Stimulated activated CD4-positive, alpha-beta T cell treated with anti-CD3 and anti-CD28 coated beads, Interleukin-15, amount 100 ng/mL, for 24 hours (primary cell): ENCODE results near the gene LRP2BP.
"Not testable (repeated sequence)": the region's sequence is repeated elsewhere in the genome, so short reads cannot be mapped to it uniquely, and the experiment has no call there.

Experiments used
- DNase-seq: peaks from one replicate; pipeline ENCODE4 v3.0.0-alpha.2; 2020

LRP2BP gene

DNA sequence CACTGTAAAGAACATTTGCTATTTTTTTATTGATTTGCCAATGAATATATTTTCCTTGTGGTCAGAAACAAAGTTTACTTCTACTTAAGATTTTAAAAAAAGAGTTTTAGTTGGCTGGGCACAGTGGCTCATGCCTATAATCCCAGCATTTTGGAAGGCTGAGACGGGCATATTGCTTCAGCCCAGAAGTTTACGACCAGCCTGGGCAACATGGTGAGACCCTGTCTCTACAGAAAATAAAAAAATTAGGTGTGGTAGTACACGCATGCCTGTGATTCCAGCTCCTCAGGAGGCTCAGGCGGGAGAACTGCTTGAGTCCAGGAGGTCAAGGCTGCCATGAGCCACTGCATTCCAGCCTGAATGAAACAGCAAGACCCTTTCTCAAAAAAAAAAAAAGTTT is 36.8 kb downstream of the LRP2BP start:
- DNase-seq, result no peak

DNA sequence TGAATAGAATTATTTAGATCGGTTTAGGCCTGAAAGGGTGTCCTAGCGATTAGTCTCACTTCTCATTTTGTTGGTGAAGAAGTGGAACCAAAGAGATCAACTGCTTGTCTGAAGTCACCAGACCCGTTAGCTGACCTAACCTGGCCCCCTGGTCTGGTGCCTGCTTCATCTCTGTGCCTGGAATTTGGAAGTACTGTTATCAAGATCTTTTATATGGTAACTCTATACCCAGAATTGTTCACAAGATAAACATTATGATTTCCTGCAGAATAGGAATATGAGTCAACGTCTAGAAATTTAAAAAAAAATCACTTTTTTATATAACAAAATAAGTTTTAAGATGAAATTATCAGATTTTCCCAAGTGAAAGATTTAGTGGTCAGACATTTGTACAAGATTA is 37.2 kb downstream of the LRP2BP start:
- DNase-seq, result no peak

DNA sequence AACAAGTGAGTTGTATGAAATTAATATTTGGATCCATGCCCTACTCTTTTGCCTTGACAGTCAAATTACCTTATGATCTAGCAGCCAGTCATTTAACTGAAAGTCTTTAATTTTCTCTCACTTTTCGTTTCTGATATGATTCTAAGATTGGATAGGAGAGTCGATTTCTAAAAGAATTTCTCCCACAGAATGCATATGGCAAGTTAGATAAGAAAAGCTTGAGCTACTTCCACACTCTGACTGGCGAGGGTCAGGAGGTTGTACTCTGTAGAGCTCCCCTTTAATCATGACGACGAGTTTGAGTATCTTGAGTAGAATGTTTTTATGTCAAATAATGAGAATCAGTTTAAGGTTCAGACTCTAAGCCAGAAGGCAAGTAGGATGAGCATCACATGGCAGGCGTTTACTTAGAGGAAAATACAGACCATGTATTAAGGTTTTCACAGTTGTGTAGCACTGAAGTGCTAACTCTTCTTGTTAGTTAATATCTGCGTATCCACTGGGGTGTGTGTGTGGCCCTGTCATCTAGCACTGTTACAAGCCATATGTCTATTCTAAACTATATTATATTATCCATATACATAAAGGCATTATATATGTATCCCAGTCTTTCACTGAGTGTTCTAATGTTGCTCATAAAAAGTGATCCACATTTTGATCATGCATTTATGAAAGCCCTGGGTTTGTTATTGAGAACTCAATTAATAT is 37.8 kb downstream of the LRP2BP start:
- DNase-seq, result no peak

DNA sequence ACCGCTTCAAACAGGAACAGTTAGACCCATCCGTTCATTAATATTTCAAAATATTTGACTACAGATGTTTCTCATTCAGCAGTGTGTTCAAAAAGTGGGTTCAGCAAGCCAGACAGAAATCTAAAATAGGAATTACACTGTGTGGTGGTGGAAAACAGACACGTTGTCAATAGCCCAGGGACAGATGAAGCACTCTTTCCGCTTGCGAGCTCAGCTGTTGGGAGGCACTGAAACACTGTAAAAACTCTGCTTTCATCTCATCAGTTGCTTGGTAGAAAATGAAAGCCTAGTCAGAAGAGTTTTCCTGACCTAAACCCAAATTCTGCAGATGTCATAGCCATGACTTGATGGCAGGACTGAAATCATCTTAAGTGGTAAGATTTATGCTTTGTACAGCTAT is 38.5 kb downstream of the LRP2BP start:
- DNase-seq, result peak; percentile 18

DNA sequence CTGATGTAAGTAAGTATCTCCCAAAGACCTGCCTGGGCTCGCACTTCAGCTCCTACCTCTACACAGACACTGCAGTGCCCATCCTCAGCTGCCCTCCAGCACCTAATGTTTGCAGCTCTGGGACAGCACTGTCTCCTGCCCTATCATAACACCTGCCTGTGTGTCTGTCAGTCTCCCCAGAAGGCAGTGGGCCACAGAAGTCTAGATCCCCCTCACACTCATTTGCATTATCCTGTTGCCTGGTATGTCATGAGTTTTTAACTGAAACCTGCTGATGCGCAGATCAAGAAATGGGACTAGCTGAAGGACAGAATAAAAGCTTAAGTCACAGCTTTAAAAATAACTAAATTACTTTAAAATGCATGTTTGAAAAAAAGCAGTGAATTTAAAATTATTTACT is 43.0 kb downstream of the LRP2BP start:
- DNase-seq, result no peak

DNA sequence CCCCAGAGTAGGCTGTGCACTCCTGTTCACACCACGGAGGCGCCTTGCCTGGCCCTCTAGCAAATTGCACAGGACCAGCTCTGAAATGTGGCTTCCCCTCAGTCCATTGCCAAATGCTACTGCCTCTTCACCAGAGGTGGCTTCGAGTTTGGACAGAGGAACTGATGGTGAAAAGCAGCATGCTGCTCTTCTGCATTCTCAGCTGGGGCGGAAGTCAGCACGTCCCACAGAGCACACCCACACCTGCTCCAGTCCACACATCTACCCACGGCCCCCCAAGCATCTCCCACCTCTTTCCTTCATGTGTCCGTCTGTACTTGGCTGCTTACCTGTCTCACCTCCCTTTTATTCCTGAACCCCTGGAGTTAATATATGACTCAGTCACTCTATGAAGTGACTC is 43.5 kb downstream of the LRP2BP start:
- no peak for DNase-seq

DNA sequence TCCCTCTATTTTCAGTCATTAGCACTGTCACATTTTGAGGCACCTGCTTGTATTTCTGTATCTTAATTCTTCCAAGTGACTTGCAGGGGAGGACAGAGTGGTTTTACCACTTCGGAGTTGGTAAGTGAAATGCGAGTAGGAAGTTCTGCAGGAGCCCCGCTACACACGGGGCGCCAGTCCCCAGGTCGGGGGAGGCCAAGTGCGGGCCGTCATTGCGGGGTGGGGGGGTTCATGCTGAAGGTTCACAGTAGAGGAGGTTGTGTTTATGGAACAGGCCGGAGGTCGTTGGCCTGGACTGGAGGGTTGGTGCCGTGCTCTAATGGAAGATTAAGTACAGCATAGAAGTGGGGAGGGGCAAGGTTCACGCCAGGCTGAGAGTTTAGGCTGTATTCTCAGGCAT is 44.0 kb downstream of the LRP2BP start:
- DNase-seq, result no peak

DNA sequence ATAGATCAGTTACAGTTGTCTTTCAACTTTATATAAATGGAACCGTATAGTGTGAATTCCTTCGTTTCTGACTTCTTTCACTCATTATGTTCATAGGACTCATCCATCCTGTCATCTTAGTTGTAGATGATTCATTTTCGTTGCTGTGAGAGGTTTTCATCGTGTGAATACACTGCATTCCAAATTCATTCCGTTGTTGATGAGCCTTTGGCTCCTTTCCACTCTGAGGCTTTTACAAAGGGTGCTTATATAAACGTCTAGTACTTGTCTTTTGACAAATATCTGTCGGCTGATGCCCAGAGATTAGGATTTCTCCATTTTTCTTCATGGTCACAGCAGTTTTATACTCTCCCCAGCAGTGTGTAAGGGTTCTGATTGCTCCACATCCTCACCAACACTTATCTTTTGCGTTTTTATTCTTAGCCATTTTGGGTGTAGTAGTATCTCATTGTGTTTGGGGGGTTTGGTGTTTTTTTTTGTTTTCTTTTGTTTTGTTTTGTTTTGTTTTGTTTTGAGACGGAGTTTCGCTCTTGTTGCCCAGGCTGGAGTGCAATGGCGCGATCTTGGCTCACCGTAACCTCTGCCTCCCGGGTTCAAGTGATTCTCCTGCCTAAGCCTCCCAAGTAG is 48.6 kb downstream of the LRP2BP start:
- no peak for DNase-seq

DNA sequence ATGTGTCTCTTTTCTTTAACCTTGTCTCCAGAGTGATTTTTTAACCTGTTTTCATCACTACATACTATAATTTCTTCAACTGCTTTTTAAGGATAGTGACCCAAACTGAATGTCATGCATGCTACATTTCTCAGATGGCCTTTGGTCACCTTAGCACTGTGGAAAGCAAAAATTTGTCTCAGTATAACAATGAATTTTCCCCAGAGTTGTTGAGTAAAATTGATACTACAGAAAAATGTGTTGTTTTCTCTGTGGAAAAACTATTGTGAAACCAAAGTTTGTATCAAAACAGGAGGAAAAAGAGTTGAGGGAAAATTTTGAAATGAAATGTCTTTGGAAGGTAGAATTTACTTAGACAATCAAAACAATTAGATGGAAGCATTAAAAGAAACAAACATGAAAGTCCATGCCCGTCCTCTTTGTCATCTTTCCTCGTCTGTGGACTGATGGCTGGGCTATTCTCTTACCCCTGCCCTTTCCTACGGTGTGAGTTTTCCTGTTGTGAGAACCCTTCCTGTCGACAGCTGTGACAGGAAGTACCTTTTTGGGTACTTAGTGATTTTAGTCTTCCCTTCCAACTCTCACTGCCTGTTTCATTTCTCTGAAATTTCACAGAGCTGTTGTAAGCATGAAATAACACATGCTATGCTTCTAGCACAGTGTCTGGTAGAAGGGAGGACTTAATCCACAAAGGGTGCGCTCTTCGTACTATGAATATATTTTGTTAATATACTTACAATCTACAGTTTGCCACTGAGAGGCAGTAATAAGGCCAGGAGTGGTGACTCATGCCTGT is 50.8 kb downstream of the LRP2BP start:
- no peak for DNase-seq

DNA sequence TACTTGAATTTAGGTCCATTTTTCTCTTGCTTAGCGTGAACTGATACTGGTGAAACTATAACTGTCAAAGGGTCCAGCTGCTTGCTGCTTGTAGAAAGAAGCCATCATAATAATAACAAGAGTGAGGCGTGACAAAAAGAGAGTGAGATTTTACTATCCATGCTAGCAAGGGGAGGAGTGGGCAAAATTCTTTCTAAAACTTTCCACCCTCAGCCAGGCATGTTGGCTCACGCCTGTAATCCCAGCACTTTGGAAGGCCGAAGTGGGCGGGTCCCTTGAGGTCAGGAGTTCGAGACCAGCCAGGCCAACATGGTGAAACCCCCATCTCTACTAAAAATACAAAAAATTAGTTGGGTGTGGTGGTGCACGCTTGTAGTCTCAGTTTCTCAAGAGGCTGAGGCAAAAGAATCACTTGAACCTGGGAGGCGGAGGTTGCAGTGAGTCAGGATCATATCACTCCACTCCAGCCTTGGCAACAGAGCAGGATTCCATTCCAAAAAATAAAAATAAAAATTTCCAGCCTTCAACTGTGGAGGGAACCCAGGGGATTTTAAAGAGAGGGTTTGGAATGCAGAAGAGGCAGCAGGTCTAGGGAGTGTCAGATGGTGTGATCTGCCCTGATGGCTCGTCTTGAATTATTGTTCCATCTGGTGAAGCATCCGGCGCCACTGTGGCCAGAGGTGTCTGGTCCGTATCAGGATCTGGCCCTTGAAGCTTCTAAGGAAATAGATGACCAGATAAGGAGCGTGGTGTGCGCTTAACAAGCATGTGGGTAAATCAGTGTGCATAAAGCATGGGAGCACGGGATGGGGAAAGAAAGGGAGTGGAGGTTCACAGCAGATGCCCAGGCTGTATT is 51.8 kb downstream of the LRP2BP start:
- no peak for DNase-seq

DNA sequence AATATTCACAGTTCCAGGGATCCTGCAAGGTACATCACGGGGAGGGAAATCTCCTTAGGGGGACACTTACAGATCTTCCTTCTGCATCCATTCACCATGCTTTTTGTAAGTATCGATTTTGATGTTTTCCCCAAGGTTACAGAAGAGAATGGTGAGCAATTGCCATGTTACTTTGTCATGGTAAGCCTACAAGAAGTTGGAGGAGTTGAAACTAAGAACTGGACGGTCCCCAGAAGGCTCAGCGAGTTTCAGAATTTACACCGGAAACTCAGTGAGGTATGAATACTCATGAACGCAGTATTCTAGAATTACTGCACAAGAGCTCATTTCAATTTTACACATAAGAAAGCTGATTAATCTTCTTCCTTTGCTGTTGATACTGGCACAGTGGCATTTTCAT is 53.9 kb downstream of the LRP2BP start:
- no peak for DNase-seq

DNA sequence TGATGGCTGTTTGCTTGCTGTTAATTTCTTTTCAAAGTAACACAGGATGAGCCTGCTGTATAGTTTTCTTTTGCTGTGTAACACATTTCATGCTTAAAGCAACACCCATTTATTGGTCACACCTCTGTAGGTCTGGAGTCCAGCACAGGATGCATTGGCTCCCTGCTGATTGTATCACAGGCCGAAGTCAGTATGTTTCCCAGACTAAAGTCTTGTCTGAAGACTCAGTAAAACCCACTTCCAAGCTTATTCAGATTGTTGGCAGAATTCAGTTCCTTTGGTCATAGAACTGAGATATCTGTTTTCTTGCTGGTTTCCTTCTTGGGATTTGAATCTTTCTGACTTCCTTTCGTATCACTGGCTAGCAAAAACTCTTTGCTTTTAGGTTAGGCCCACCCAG is 54.3 kb downstream of the LRP2BP start:
- DNase-seq, result no peak

DNA sequence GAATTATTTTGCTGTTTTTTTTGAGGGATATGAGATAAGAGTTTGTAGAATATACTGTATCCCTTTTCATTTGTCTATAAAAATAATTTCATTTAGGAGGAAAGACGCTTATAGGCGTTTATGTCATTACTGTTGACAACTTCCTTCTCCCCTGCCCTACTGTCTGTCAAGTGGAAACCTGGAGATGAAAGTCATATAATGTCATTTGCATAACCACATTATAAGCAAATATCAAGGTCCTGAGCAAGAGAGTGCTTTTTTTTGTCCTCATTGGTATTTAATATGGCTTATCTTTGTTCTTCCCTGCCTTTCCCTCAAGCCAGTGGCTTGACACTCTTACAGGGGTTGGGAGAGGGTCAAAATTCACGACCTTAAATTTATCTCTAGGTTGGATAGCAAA is 55.8 kb downstream of the LRP2BP start:
- DNase-seq, result no peak

DNA sequence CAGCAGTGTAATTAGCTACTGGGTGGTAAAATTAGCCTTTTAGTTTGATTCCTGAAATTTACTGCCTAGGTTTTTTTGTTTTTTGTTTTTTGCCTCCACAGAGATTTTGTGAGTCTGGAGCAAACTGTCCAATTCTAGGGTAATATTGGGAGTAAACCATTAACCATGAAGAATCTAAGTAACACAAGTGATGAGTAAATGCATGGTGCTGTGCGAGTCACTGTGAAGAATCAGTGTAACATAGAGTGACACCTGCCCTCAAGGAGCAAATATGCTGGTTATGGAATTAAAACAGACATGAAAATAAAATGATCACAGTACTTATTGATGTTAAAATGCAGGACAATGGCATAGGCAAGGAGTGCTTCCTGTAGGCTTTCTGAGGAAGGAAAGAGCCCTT is 60.1 kb downstream of the LRP2BP start:
- DNase-seq, result no peak

DNA sequence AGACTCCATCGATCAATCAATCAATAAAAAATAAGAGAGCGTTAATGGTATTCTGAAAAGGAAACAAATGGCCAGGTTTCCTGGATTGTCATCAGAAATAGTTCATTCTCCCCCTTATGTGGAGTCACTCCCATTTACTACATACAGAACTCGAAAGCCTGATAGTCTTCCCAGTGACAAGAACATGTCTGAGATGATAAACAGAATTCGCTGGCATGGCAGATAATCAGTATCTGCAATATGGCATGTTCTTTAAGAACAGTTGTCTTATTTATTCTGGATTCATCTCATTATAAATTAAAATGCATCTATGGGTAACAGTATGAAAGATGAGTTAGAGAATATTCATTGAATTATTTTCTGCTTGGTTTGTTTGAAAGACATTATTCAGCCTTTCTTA is 61.4 kb downstream of the LRP2BP start:
- DNase-seq, result no peak

DNA sequence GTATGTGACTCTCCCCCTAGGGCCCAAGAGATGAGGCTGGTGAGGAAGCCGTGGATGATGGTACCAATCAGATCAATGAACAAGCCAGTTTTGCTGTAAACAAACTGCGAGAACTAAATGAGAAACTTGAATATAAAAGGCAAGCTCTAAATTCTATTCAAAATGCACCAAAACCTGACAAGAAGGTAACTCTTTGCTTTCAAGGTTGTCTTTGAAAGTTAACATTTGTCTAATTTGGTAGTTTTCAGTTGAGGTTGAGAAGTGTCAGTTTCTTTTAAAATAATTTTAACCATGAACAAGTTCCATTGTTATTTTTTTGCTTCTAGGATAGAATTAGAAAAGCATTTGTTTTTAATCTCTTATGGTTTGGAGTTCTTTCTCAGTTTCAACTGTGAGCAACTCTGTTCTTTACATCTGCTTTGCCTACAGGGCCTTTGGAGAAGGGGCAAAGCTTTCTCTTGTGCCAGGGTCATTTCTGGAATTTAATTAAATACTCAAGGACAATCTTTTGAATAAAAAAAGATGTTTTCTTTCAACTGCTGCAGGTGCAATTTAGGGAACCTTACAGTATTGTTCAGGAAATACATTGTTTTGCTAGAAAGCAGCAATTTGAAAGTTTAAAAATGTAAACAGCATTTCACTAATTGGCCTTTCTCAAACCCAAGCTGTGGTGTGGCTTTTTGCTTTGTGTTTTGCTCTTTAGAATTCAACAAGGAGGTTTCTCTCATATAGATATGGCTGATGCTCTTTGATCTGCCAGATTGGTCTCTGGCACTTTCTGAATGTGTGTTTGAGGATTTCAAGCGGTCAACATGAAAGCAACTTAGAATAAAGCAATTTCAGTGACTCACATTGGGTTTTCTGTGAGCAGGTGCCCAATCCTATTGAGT is 62.9 kb downstream of the LRP2BP start:
- no peak for DNase-seq

DNA sequence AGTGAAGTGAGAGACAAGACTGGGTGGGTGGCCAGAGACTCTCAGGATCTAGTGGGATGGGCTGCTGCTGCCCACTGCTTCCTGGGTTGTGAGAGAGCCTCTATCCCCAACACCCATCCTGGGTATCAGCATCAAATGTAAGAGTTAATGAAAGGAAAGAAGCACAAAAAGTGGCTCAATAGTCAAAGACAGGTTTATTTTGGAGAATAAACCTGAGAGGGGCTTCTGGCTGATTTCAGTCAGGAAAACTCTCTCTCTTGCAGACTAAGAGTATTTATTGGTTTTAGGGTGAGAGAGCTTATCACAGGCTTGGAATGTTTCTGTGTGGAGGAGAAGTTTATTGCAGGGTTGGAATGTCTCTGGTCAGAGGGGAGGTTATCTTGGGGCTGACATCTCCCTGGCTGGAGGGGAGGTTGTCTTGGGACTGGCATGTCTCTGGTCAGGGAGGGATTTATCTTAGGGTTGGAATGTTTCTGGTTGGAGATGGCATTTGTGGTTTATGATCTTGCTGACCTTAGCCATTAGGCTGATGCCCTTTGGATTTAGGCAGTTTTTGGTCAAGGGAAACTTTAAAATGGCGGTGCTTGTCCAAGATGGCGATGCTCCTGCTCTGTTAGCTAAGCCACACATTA is 65.7 kb downstream of the LRP2BP start:
- DNase-seq, result not testable (repeated sequence)

DNA sequence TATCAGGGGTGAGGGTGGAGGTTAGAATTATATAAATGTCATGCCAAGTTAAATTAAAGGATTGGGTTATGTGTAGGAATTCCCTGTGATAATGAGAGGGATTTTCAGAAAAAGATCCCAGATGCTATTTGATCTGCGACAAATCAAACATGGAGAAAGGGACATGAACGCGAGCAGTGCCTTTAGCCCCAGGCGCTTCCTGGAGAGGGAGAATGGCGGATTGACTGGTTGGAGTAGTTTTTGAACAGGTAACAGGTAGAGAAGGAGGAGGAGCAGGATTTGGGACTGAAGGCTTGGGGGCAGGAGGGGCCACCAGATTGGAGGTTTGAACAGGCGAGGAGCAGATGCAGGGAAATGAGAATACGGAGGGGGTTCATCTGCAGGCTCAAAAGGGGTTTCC is 67.1 kb downstream of the LRP2BP start:
- no peak for DNase-seq

DNA sequence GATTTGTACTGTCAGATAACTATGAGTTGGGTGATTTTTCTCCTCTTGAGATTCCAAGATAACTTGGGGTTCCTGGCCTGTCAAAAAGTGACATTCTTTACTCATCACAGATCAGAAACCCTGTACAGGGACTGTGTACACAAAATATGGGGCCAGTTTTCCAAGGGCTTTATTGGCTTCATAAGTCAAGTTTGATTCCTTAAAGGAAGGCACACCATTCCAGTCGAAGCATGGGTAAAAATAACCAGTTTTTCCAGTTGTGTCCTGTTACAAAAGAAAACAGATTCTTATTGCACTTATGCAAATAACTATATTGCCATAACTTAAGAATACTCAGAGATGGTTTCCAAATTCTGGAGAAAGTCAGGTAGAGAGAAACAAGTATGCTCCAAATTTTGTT is 70.0 kb downstream of the LRP2BP start:
- DNase-seq, result not testable (repeated sequence)

DNA sequence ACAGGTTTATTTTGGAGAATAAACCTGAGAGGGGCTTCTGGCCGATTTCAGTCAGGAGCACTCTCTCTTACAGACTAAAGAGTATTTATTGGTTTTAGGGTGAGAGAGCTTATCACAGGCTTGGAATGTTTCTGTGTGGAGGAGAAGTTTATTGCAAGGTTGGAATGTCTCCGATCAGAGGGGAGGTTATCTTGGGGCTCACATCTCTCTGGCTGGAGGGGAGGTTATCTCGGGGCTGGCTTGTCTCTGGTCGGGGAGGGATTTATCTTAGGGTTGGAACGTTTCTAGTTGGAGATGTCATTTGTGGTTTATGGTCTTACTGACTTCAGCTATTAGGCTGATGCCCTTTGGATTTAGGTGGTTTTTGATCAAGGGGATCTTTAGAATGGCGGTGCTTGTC is 71.4 kb downstream of the LRP2BP start:
- DNase-seq, result not testable (repeated sequence)

DNA sequence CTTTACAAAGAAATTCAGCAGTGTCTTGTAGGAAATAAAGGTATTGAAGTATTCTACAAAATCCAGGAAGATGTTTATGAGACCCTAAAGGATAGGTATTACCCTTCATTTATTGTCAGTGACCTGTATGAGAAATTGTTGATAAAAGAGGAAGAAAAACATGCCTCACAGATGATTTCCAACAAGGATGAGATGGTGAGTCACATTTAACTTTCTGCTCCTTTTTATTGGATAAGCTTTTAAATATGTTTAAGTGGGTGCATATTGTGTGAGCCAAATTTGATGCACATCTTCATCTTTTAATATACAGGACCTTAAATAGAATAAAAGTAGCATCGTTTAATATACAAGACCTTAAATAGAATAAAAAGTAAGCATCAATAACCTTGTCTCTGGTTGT is 72.1 kb downstream of the LRP2BP start:
- DNase-seq, result no peak

DNA sequence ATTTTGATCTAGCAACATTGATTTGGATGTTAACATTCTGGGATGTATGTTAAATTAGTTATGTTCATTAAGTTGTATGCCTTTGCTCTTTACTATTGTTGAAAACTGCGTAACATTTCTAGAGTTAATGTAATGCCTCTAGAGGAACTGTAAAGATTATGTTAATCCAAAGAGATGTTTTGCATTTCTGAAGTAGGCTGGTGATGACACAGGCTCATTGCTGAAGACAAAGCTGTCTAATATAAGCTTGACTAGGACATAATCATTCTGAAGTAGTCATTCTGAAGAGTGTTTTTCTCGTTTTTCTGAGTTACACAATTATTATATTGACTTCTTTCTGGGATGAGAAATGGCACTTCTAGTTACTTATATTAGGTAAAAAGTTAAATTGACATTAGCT is 72.9 kb downstream of the LRP2BP start:
- no peak for DNase-seq
